PC-3 (cell line): ENCODE data around the gene EPHB2. TPM values are rescaled to one million over a fixed set of nuclear protein-coding genes. Genes with fewer than 3 reads are reported as not detected.

Experiments
- ATAC-seq: fragments of 200-7000 bp; cut with Tn5 transposase; 2 replicates; pipeline ENCODE4 v1.9.1; 2020; ENCODE audit warnings: mild to moderate bottlenecking, moderate library complexity
- BruUV-seq: library from RNA; stranded (reverse); fragments of 400-500 nt; replicated peaks from 2 replicates; lab custom pipeline; 2021; lab: Mats Ljungman, UMichigan
- CTCF ChIA-PET: fragments of 300-600 bp; sonication (Branson Sonifier 250); formaldehyde crosslinking; loops from one replicate; lab custom pipeline; 2022; ENCODE audit warnings: antibody characterized with exemption; lab: Charles Lee
- POLR2A ChIA-PET: fragments of 300-600 bp; sonication (Branson Sonifier 250); formaldehyde crosslinking; loops from one replicate; lab custom pipeline; 2022; ENCODE audit warnings: antibody characterized with exemption; ENCODE audit not compliant: unreplicated experiment; lab: Charles Lee
- DNase-seq: peaks from one replicate; pipeline ENCODE4 v3.0.0-alpha.2; 2015
- H2AFZ ChIP-seq: fragments of 300-600 bp; sonication (generic); 2 replicates; pipeline ENCODE4 v1.6.0; 2016; ENCODE audit warnings: antibody characterized with exemption, low read length
- H3F3A ChIP-seq: fragments of 300-600 bp; sonication (generic); one replicate; pipeline ENCODE4 v1.6.0; 2017; ENCODE audit warnings: antibody characterized with exemption, low read length, control low read depth, mild to moderate bottlenecking; ENCODE audit not compliant: unreplicated experiment
- H3K27ac ChIP-seq: fragments of 300-600 bp; sonication (generic); 2 replicates; pipeline ENCODE4 v1.5.1; 2016; ENCODE audit warnings: mild to moderate bottlenecking, low read length
- H3K27me3 ChIP-seq: fragments of 300-600 bp; sonication (generic); 2 replicates; pipeline ENCODE4 v1.6.1; 2016; ENCODE audit warnings: low read length, mixed read lengths
- H3K36me3 ChIP-seq: fragments of 300-600 bp; sonication (generic); 2 replicates; pipeline ENCODE4 v1.6.1; 2016; ENCODE audit warnings: low read depth, mixed run types, low read length, mixed read lengths
- H3K4me1 ChIP-seq: fragments of 300-600 bp; sonication (generic); 2 replicates; pipeline ENCODE4 v1.5.1; 2016; ENCODE audit warnings: low read length; ENCODE audit not compliant: insufficient read depth
- H3K4me2 ChIP-seq: fragments of 300-600 bp; sonication (generic); 2 replicates; pipeline ENCODE4 v1.6.0; 2016; ENCODE audit warnings: low read length
- H3K4me3 ChIP-seq: fragments of 300-600 bp; sonication (generic); 2 replicates; pipeline ENCODE4 v1.5.1; 2016; ENCODE audit warnings: mild to moderate bottlenecking, low read length, mixed read lengths
- H3K79me2 ChIP-seq: fragments of 300-600 bp; sonication (generic); 2 replicates; pipeline ENCODE4 v1.6.1; 2017; ENCODE audit warnings: low read length, mixed read lengths
- H3K9ac ChIP-seq: fragments of 300-600 bp; sonication (generic); 2 replicates; pipeline ENCODE4 v1.6.0; 2016; ENCODE audit warnings: mild to moderate bottlenecking, low read length
- H3K9me2 ChIP-seq: fragments of 300-600 bp; sonication (generic); replicated peaks from 2 replicates; pipeline ENCODE4 v1.6.1; 2016; ENCODE audit warnings: mixed run types, low read length, mixed read lengths
- H3K9me3 ChIP-seq: fragments of 300-600 bp; sonication (generic); 2 replicates; pipeline ENCODE4 v1.6.1; 2016; ENCODE audit warnings: low read length, mixed read lengths
- H4K20me1 ChIP-seq: fragments of 300-600 bp; sonication (generic); 2 replicates; pipeline ENCODE4 v1.6.1; 2016; ENCODE audit warnings: low read length, mixed read lengths
- EZH2 ChIP-seq: fragments of 300-600 bp; sonication (generic); IDR thresholded peaks from one replicate; pipeline ENCODE4 v1.6.1; 2017; ENCODE audit warnings: antibody characterized with exemption, mild to moderate bottlenecking, low read length; ENCODE audit not compliant: unreplicated experiment
- EZH2phosphoT487 ChIP-seq: fragments of 300-600 bp; sonication (generic); IDR thresholded peaks from 2 replicates; pipeline ENCODE4 v1.6.1; 2018; ENCODE audit warnings: mild to moderate bottlenecking, antibody characterized with exemption, low read length, borderline replicate concordance
- intact Hi-C: fragments of 100-400 bp; cut with micrococcal nuclease; formaldehyde crosslinking; loops from 2 replicates; pipeline ENCODE4 v1.9.0; 2023
- total RNA-seq: library from RNA; depleted of rRNA; stranded (reverse); fragments of >200 nt; gene quantifications from 2 replicates; pipeline ENCODE4 v1.2.3, GENCODE V29; 2014
- TF ChIP-seq, protein P1 (sequence below): fragments of 300-600 bp; sonication (generic); conservative IDR thresholded peaks from 2 replicates; pipeline ENCODE4 v1.5.1; 2017; ENCODE audit warnings: antibody characterized with exemption, low read depth, mild to moderate bottlenecking, low read length

Gene EPHB2
- total RNA-seq, 1 experiment from 2014 or later, result 23.2 TPM

DNA sequence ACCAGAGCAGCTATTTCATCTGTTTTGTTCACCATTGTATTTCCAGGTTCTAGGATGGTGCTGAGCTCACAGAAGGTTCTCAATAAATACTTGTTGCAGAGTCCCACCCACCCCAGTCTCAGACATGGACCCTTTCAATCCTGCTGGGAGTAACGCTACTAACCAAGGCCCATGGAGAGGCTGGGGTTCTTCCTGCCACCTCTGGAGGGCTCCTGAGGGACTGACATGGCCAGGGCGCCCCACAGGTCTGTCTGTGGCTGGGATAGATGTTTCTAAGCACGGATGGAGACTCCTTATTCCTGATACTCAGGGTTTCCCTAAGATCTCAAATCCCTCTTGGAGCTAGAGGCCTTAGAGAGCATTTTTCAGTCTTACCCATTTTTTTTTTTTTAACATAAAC, 87.4 kb downstream of the EPHB2 start:
- ATAC-seq (no peak), DNase-seq (no peak)
- H3K9ac ChIP-seq, result no peak overlapping the region
- intact Hi-C loops, result no loop called here
- no peaks in the 10 kb centered on the region for H3K36me3 ChIP-seq
- BruUV-seq, result no TSS peak
- no peaks in the 10 kb centered on the region for H3K4me1 ChIP-seq
- H3K27ac ChIP-seq, result no peak overlapping the region
- no peaks in the 10 kb centered on the region for H3K9me3 ChIP-seq
- ChIA-PET CTCF (interaction anchor here (0.7 kb wide), 1 partner anchor 12 kb away, joined by 3 read pairs; no protein-coding TSS in a partner anchor), POLR2A (no interaction called here)
- H3K27me3 ChIP-seq, result no peaks in the 10 kb centered on the region
- no peak for TF ChIP-seq EZH2
- no peak for TF ChIP-seq EZH2phosphoT487
- no peak overlapping the region for H2AFZ ChIP-seq
- no peaks in the 10 kb centered on the region for H3K9me2 ChIP-seq
- H3K4me2 ChIP-seq, result no peak overlapping the region
- H3K4me3 ChIP-seq, result no peak overlapping the region
- H3K79me2 ChIP-seq, result no peaks in the 10 kb centered on the region
- no peaks in the 10 kb centered on the region for H4K20me1 ChIP-seq
- H3F3A ChIP-seq, result no peaks in the 10 kb centered on the region

DNA sequence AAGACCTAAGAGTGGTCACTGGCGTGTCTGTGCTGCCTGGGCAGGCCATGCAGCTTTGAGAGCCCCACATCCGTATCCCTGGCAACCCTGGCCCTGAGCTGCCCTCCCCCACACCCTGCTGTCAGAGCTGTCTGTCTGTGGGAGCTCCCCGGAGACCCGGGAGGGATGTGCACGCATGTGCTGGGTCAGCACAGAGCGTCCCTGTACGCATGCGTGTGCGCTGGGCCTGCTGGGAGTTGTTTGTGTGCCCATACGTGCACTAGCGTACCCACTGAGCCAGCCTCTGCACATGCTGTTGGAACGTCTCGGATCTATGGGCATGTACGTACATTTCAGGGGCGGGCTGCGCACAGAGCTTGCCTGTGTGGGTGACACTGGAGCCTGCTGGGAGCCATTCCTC, 89.3 kb downstream of the EPHB2 start:
- DNase-seq (no peak), ATAC-seq (no peak)
- TF ChIP-seq EZH2phosphoT487, result no peak
- TF ChIP-seq, protein P1, sequence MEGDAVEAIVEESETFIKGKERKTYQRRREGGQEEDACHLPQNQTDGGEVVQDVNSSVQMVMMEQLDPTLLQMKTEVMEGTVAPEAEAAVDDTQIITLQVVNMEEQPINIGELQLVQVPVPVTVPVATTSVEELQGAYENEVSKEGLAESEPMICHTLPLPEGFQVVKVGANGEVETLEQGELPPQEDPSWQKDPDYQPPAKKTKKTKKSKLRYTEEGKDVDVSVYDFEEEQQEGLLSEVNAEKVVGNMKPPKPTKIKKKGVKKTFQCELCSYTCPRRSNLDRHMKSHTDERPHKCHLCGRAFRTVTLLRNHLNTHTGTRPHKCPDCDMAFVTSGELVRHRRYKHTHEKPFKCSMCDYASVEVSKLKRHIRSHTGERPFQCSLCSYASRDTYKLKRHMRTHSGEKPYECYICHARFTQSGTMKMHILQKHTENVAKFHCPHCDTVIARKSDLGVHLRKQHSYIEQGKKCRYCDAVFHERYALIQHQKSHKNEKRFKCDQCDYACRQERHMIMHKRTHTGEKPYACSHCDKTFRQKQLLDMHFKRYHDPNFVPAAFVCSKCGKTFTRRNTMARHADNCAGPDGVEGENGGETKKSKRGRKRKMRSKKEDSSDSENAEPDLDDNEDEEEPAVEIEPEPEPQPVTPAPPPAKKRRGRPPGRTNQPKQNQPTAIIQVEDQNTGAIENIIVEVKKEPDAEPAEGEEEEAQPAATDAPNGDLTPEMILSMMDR, result no peak
- no peak for TF ChIP-seq EZH2
- Histone ChIP-seq H3K9ac (no peak overlapping the region), H2AFZ (no peak overlapping the region), H3F3A (no peaks in the 10 kb centered on the region), H3K79me2 (no peaks in the 10 kb centered on the region), H3K36me3 (no peaks in the 10 kb centered on the region), H4K20me1 (no peaks in the 10 kb centered on the region), H3K27ac (no peak overlapping the region), H3K4me3 (no peak overlapping the region), H3K27me3 (no peaks in the 10 kb centered on the region), H3K4me2 (no peak overlapping the region), H3K9me3 (no peaks in the 10 kb centered on the region), H3K4me1 (peaks cover 10% of the 10 kb centered on the region; the same call in 1 of the 2 replicates), H3K9me2 (no peaks in the 10 kb centered on the region)
- ChIA-PET POLR2A (no interaction called here), CTCF (no interaction called here)
- intact Hi-C loops, result no loop called here
- no TSS peak for BruUV-seq

DNA sequence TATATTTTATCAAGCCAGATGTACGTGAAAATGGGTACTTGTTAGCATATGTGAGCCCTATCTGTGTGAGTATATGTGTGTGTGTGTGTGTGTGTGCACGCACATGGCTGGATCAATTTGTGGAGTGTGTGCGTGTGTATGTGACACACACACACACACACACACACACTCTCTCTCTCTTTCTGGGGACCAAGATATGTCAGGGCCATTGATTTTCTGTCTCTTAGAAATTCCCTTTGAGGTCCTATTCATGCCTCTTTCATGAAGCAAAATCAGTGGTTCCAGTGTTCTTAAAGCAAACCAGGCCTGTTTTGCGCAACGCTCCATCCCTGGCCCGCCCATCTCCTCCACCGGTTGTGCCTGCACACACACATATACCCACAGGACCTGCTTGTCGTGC, 90.0 kb downstream of the EPHB2 start:
- BruUV-seq, result no TSS peak
- no peak overlapping the region for H2AFZ ChIP-seq
- DNase-seq (no peak), ATAC-seq (no peak)
- no peaks in the 10 kb centered on the region for H3K27me3 ChIP-seq
- no peak overlapping the region for H3K4me3 ChIP-seq
- no peaks in the 10 kb centered on the region for H3K79me2 ChIP-seq
- no peaks in the 10 kb centered on the region for H3K36me3 ChIP-seq
- H3K9me2 ChIP-seq, result no peaks in the 10 kb centered on the region
- ChIA-PET CTCF (no interaction called here), POLR2A (no interaction called here)
- peaks cover 16% of the 10 kb centered on the region; the same call in 1 of the 2 replicates for H3K4me1 ChIP-seq
- H3K27ac ChIP-seq, result no peak overlapping the region
- intact Hi-C loops, result no loop called here
- no peaks in the 10 kb centered on the region for H3F3A ChIP-seq
- no peak overlapping the region for H3K4me2 ChIP-seq
- H3K9me3 ChIP-seq, result no peaks in the 10 kb centered on the region
- H4K20me1 ChIP-seq, result no peaks in the 10 kb centered on the region
- H3K9ac ChIP-seq, result no peak overlapping the region
- TF ChIP-seq EZH2, result no peak
- TF ChIP-seq, protein P1, result no peak
- TF ChIP-seq EZH2phosphoT487, result no peak
